Gastrocnemius medialis (tissue), 4 donors: ENCODE results near the gene NFKBIB. TPM values are rescaled to one million over a fixed set of nuclear protein-coding genes. Genes with fewer than 3 reads are reported as not detected.

Source experiments
- ATAC-seq, 2 donors: fragments of 150-250 bp; one replicate each; pipeline ENCODE4 v1.9.1; 2016
- DNase-seq, 2 donors: peaks; one replicate each; pipeline ENCODE4 v3.0.0-alpha.2; 2019
- H3K27ac ChIP-seq, 4 donors: fragments of 200-600 bp; sonication (generic); 1 replicate in 1 of 4; 2 replicates in 3 of 4; pipeline ENCODE4 v1.5.1; 2016 to 2018; ENCODE audit warnings: mild to moderate bottlenecking in 2 of 4, moderate library complexity in 1 of 4
- H3K27me3 ChIP-seq, 3 donors: fragments of 200-600 bp; sonication (generic) in 2 of 3; 1 replicate in 1 of 3; 2 replicates in 2 of 3; pipeline versions ENCODE4 v1.5.1 to v1.6.0; 2016 to 2019; ENCODE audit warnings: mild to moderate bottlenecking in 1 of 3, moderate library complexity in 1 of 3
- H3K36me3 ChIP-seq, 2 donors: fragments of 200-600 bp; sonication (generic) in 1 of 2; one replicate each; pipeline ENCODE4 v1.5.1; 2017 to 2018
- H3K4me1 ChIP-seq, 2 donors: fragments of 200-600 bp; sonication (generic) in 1 of 2; one replicate each; pipeline ENCODE4 v1.5.1; 2016 to 2017; ENCODE audit warnings: mild to moderate bottlenecking in 2 of 2
- H3K4me3 ChIP-seq, 4 donors: fragments of 200-600 bp; sonication (generic) in 3 of 4; 1 replicate in 1 of 4; 2 replicates in 3 of 4; pipeline ENCODE4 v1.5.1; 2016 to 2019; ENCODE audit warnings: mild to moderate bottlenecking in 2 of 4
- H3K9me3 ChIP-seq, 3 donors: fragments of 200-600 bp; sonication (generic) in 2 of 3; 1 replicate in 1 of 3; 2 replicates in 2 of 3; pipeline ENCODE4 v1.5.1; 2016 to 2019
- CTCF ChIP-seq, 5 experiments: fragments of 450-650 bp in 3 of 5; fragments of 200-600 bp in 2 of 5; sonication (generic) in 2 of 5; IDR thresholded peaks in 4 of 5; conservative IDR thresholded peaks in 1 of 5; 1 replicate in 4 of 5; 2 replicates in 1 of 5; pipeline ENCODE4 v1.5.1; 2016 to 2019; ENCODE audit warnings: antibody characterized with exemption in 5 of 5, mild to moderate bottlenecking in 3 of 5, moderate library complexity in 3 of 5
- POLR2A ChIP-seq, 2 donors: fragments of 450-650 bp; IDR thresholded peaks; one replicate each; pipeline ENCODE4 v1.6.1; 2017; ENCODE audit warnings: antibody characterized with exemption in 2 of 2, mild to moderate bottlenecking in 2 of 2, moderate library complexity in 2 of 2
- in situ Hi-C, 4 donors: fragments of 200-750 bp; cut with MboI; loops; one replicate each; pipeline versions ENCODE4 v1.15.0 to v1.8.0; 2017; ENCODE audit warnings: low sequenced_read_pairs in 4 of 4
- intact Hi-C: fragments of 100-400 bp; cut with DNase I; formaldehyde crosslinking; loops from one replicate; pipeline ENCODE4 v1.15.1; 2023; ENCODE audit warnings: low total_unique reads
- total RNA-seq, 4 donors: library from RNA; depleted of rRNA; stranded (reverse); fragments of >200 nt; gene quantifications; one replicate each; pipeline versions ENCODE4 v1.1.0 to v1.2.3, GENCODE V29; 2016

The NFKBIB gene
- total RNA-seq, 4 donors from 2014 or later, result 32.2 to 63.8 (median 53.6) TPM

- Histone ChIP-seq H3K36me3 (no peaks in the 10 kb centered on the region), H3K4me1 (no peaks in the 10 kb centered on the region), H3K27ac (no peak overlapping the region), H3K9me3 (no peaks in the 10 kb centered on the region), H3K4me3 (no peak overlapping the region), H3K27me3 (peaks cover 0 to 5% (median 0%) of the 10 kb centered on the region in 3 donors)
- intact Hi-C loops (no loop called here), in situ Hi-C loops (no loop called here)
- ATAC-seq, result no peak
- no peak for DNase-seq
- TF ChIP-seq POLR2A (IDR thresholded peaks at IDR 0.05), result no peak
These were observed 45.3 kb downstream of the NFKBIB start for GRCh38 chr19:38944981-38945506.

GRCh38 chr19:38945562-38946228 lies 45.9 kb downstream of the NFKBIB start:
- Histone ChIP-seq H3K4me3 (no peak overlapping the region), H3K36me3 (no peaks in the 10 kb centered on the region), H3K27ac (no peak overlapping the region), H3K4me1 (no peaks in the 10 kb centered on the region), H3K27me3 (peaks cover 0 to 9% (median 0%) of the 10 kb centered on the region in 3 donors), H3K9me3 (no peaks in the 10 kb centered on the region)
- no peak for TF ChIP-seq CTCF (IDR thresholded peaks at IDR 0.05 in 4 of 5, conservative IDR thresholded peaks at IDR 0.05 in 1 of 5)
- no peak for TF ChIP-seq POLR2A (IDR thresholded peaks at IDR 0.05)
- ATAC-seq, result no peak
- intact Hi-C loops (no loop called here), in situ Hi-C loops (no loop called here)
- DNase-seq, result no peak

- no peak overlapping the region for H3K27ac ChIP-seq
- no peak for DNase-seq
These were observed 46.7 kb downstream of the NFKBIB start for GRCh38 chr19:38946229-38947010.

GRCh38 chr19:38949580-38950367 lies 50.0 kb downstream of the NFKBIB start:
- Histone ChIP-seq H3K27ac (no peak overlapping the region), H3K27me3 (peaks cover 0 to 9% (median 0%) of the 10 kb centered on the region in 3 donors), H3K9me3 (no peaks in the 10 kb centered on the region), H3K4me3 (peak overlapping the region; percentile 33 to 50 (median 42)), H3K36me3 (no peaks in the 10 kb centered on the region), H3K4me1 (no peaks in the 10 kb centered on the region)
- DNase-seq (peak; percentile 47 to 66), ATAC-seq (peak; percentile 58 to 72)
- no peak for TF ChIP-seq CTCF (IDR thresholded peaks at IDR 0.05 in 4 of 5, conservative IDR thresholded peaks at IDR 0.05 in 1 of 5)
- no peak for TF ChIP-seq POLR2A (IDR thresholded peaks at IDR 0.05)
- in situ Hi-C loops (no loop called here), intact Hi-C loops (no loop called here)

More at GRCh38 chr19:38946229-38947010, 46.7 kb downstream of the NFKBIB start:
- Histone ChIP-seq H3K4me3 (no peak overlapping the region), H3K36me3 (no peaks in the 10 kb centered on the region), H3K9me3 (no peaks in the 10 kb centered on the region), H3K4me1 (no peaks in the 10 kb centered on the region), H3K27me3 (peaks cover 0 to 9% (median 0%) of the 10 kb centered on the region in 3 donors)
- TF ChIP-seq CTCF (IDR thresholded peaks at IDR 0.05 in 4 of 5, conservative IDR thresholded peaks at IDR 0.05 in 1 of 5), result no peak
- no peak for TF ChIP-seq POLR2A (IDR thresholded peaks at IDR 0.05)
- no peak for ATAC-seq
- in situ Hi-C loops, result no loop called here
- intact Hi-C loops, result no loop called here
